SK-N-SH (cell line): Measurements from ENCODE around the gene PIMREG. TPM values are rescaled to one million over a fixed set of nuclear protein-coding genes. Genes with fewer than 3 reads are reported as not detected.

Experiments used
- CTCF ChIA-PET: fragments of 300-600, 350-600 bp; formaldehyde crosslinking; extraction: SDS; loops from one replicate; lab custom pipeline; 2021; lab: Yijun Ruan, JAX
- POLR2A ChIA-PET: fragments of 350-600 bp; sonication (Branson Sonifier 250); formaldehyde crosslinking; extraction: SDS; loops from one replicate; lab custom pipeline; 2020; ENCODE audit warnings: antibody characterized with exemption, inconsistent platforms; lab: Yijun Ruan, JAX
- DNase-seq: peaks from one replicate; pipeline ENCODE4 v3.0.0; 2012
- H2AFZ ChIP-seq: fragments of 200-600 bp; sonication (generic); 2 replicates; pipeline ENCODE4 v1.8.1; 2016; ENCODE audit warnings: antibody characterized with exemption, mild to moderate bottlenecking, low read depth
- H3F3A ChIP-seq: fragments of 200-600 bp; sonication (generic); replicated peaks from 2 replicates; pipeline ENCODE3; 2016; ENCODE audit warnings: antibody characterized with exemption, mild to moderate bottlenecking; ENCODE audit not compliant: insufficient read depth
- H3K27ac ChIP-seq, 2 experiments: fragments of 200-500 bp in 1 of 2; fragments of 200-600 bp in 1 of 2; sonication (Bioruptor generic) in 1 of 2; sonication (generic), shearing (Covaris generic) in 1 of 2; 2 replicates each; pipeline versions ENCODE4 v1.5.1 to v1.6.1; 2014 to 2016; ENCODE audit warnings: low read depth in 2 of 2, inconsistent platforms in 1 of 2, low read length in 1 of 2, mild to moderate bottlenecking in 1 of 2, mixed read lengths in 1 of 2
- H3K27me3 ChIP-seq: fragments of 200-600 bp; sonication (generic), shearing (Covaris generic); 2 replicates; pipeline ENCODE4 v1.6.1; 2016; ENCODE audit warnings: mixed run types; ENCODE audit not compliant: insufficient read depth
- H3K36me3 ChIP-seq, 2 experiments: fragments of 200-500 bp in 1 of 2; fragments of 200-600 bp in 1 of 2; sonication (Bioruptor generic) in 1 of 2; sonication (generic) in 1 of 2; replicated peaks in 1 of 2; 2 replicates each; pipeline versions ENCODE3 to v1.5.1; 2014 to 2016; ENCODE audit warnings: low read length in 1 of 2, mild to moderate bottlenecking in 1 of 2; ENCODE audit not compliant: insufficient read depth in 2 of 2, control insufficient read depth in 1 of 2
- H3K4me1 ChIP-seq, 2 experiments: fragments of 200-500 bp in 1 of 2; fragments of 200-600 bp in 1 of 2; sonication (Bioruptor generic) in 1 of 2; sonication (generic), shearing (Covaris generic) in 1 of 2; 2 replicates each; pipeline versions ENCODE4 v1.5.1 to v1.6.1; 2014 to 2016; ENCODE audit warnings: low read depth in 1 of 2, low read length in 1 of 2, mixed run types in 1 of 2; ENCODE audit not compliant: insufficient read depth in 2 of 2, control insufficient read depth in 1 of 2
- H3K4me2 ChIP-seq: fragments of 200-600 bp; sonication (generic), shearing (Covaris generic); 2 replicates; pipeline ENCODE4 v1.6.1; 2017; ENCODE audit warnings: mixed run types
- H3K4me3 ChIP-seq, 2 experiments: fragments of 200-500 bp in 1 of 2; fragments of 200-600 bp in 1 of 2; sonication (Bioruptor generic) in 1 of 2; sonication (generic), shearing (Covaris generic) in 1 of 2; 2 replicates each; pipeline versions ENCODE4 v1.5.1 to v1.8.1; 2014 to 2016; ENCODE audit warnings: low read depth in 2 of 2, inconsistent platforms in 1 of 2, low read length in 1 of 2, mild to moderate bottlenecking in 1 of 2, mixed read lengths in 1 of 2, moderate library complexity in 1 of 2
- H3K79me2 ChIP-seq: fragments of 200-600 bp; sonication (generic); 2 replicates; pipeline ENCODE4 v1.8.1; 2017; ENCODE audit warnings: mild to moderate bottlenecking; ENCODE audit not compliant: insufficient read depth
- H3K9ac ChIP-seq: fragments of 200-600 bp; sonication (generic); 2 replicates; pipeline ENCODE4 v1.6.1; 2017; ENCODE audit warnings: mixed run types
- H3K9me2 ChIP-seq: fragments of 200-600 bp; sonication (generic); 2 replicates; pipeline ENCODE4 v1.6.1; 2017; ENCODE audit warnings: mixed run types
- H3K9me3 ChIP-seq: fragments of 200-600 bp; sonication (generic); 2 replicates; pipeline ENCODE4 v1.6.1; 2017; ENCODE audit warnings: mixed run types, mild to moderate bottlenecking, moderate library complexity
- H4K20me1 ChIP-seq: fragments of 200-600 bp; sonication (generic); 2 replicates; pipeline ENCODE4 v1.6.1; 2017; ENCODE audit warnings: mild to moderate bottlenecking, mixed run types; ENCODE audit not compliant: insufficient read depth
- FOSL2 ChIP-seq: IDR thresholded peaks from 2 replicates; pipeline ENCODE4 v1.4.0; 2012; ENCODE audit warnings: low read depth, mild to moderate bottlenecking, moderate library complexity, borderline replicate concordance
- JUND ChIP-seq: IDR thresholded peaks from 2 replicates; pipeline ENCODE4 v1.4.0; 2012
- MAX ChIP-seq: IDR thresholded peaks from 2 replicates; pipeline ENCODE4 v1.4.0; 2012; ENCODE audit warnings: low read depth
- MEF2A ChIP-seq: IDR thresholded peaks from 2 replicates; pipeline ENCODE4 v1.4.0; 2012; ENCODE audit warnings: low read depth, borderline replicate concordance
- NRF1 ChIP-seq: IDR thresholded peaks from 2 replicates; pipeline ENCODE4 v1.6.1; 2012; ENCODE audit warnings: low read depth, mild to moderate bottlenecking, low read length
- RAD21 ChIP-seq: IDR thresholded peaks from 2 replicates; pipeline ENCODE4 v1.6.1; 2012; ENCODE audit warnings: mild to moderate bottlenecking, low read length
- RCOR1 ChIP-seq: fragments of 150-350 bp; IDR thresholded peaks from 2 replicates; pipeline ENCODE4 v1.6.1; 2017; ENCODE audit warnings: antibody characterized with exemption, low read length
- REST ChIP-seq: IDR thresholded peaks from 2 replicates; pipeline ENCODE4 v1.6.1; 2012; ENCODE audit warnings: mild to moderate bottlenecking, low read depth, low read length, moderate library complexity
- RFX5 ChIP-seq: IDR thresholded peaks from 2 replicates; pipeline ENCODE4 v1.6.1; 2012; ENCODE audit warnings: mild to moderate bottlenecking, improper control_type of control experiment, low read length
- SIN3A ChIP-seq: IDR thresholded peaks from 2 replicates; pipeline ENCODE4 v1.6.1; 2012; ENCODE audit warnings: low read depth, mild to moderate bottlenecking, low read length, moderate library complexity, borderline replicate concordance
- SMC3 ChIP-seq: IDR thresholded peaks from 2 replicates; pipeline ENCODE4 v1.6.1; 2012; ENCODE audit warnings: low read depth, low read length, improper control_type of control experiment
- TCF12 ChIP-seq: IDR thresholded peaks from 2 replicates; pipeline ENCODE4 v1.4.0; 2012
- USF2 ChIP-seq: fragments of 150-350 bp; IDR thresholded peaks from 2 replicates; pipeline ENCODE4 v1.6.1; 2017; ENCODE audit warnings: antibody characterized with exemption, low read length, low read depth, borderline replicate concordance
- WGBS: methylation state at CpG from one replicate; pipeline ENCODE4 v1.1.6; 2017; ENCODE audit warnings: low lambda C conversion rate; 5-methylcytosine and 5-hydroxymethylcytosine counted together
- polyA plus RNA-seq, 3 experiments: library from polyadenylated mRNA; depleted of rRNA; stranded (reverse); fragments of >200 nt; gene quantifications; 2 replicates each; pipeline ENCODE4 v1.2.3, GENCODE V29; 2012
- TF ChIP-seq, protein P1 (sequence below): IDR thresholded peaks from 2 replicates; pipeline ENCODE4; 2012

PIMREG gene
- polyA plus RNA-seq, 1 of the 3 experiments (the other 2 are of a cell fraction), result 19.6 TPM

DNA sequence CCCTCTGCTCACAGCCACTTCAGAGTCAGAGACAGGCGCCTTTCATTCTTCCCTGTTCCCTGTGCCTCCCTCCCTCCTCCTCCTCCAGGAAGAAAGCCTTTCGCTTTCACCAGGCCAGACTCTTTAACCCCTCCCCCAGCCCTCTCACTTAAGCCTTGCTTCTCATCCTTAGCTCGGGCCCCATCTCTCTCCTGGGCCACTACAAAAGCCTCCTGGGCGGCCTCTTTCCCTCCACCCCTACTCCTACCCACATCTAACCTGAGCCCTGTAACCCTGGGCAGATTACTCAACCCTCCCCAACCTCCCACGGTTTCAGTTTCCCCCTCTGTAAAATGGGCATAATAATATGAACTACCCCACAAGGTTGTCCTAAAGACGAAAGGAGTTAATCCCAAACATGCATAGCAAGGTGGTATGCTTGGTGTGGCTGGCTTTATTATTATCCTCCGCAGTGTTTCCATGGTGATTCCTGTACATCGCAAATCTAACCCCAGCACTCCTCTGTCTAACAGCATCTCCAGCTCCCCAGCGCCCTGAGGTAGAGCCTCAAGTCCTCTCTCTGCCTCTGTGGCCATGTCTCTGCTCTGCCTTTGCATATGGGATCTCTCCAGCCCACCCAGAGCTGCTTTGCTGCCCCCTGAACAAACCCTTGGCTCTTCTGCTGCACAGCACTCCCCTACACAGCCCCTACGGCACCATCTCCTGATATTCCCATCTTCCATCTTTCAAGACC lies 17.7 kb downstream of the PIMREG start (continued):
- no peak for TF ChIP-seq REST
- no peak for TF ChIP-seq SMC3
- no peak for TF ChIP-seq USF2

GRCh38 chr17:6462692-6463091 lies 18.4 kb downstream of the PIMREG start:
- ChIA-PET CTCF (interaction anchor here (1.1 to 3.4 kb wide), 2 partner anchors 11 to 432 kb away, joined by 3 to 14 read pairs; no protein-coding TSS in a partner anchor), POLR2A (no interaction called here)
- peaks cover 0 to 3% of the 10 kb centered on the region in 2 experiments; a peak in 1 of 4 replicates for H3K4me1 ChIP-seq
- no peaks in the 10 kb centered on the region for H3K9me2 ChIP-seq
- H3K79me2 ChIP-seq, result no peaks in the 10 kb centered on the region
- WGBS, result 33% methylated on average over 1 of the region's 2 CpGs
- no peak overlapping the region for H3K4me2 ChIP-seq
- H4K20me1 ChIP-seq, result no peaks in the 10 kb centered on the region
- H3K27me3 ChIP-seq, result no peaks in the 10 kb centered on the region
- H3K4me3 ChIP-seq, result no peak overlapping the region
- TF ChIP-seq NRF1 (no peak), MAX (no peak)
- H2AFZ ChIP-seq, result no peak overlapping the region
- no peak overlapping the region for H3K27ac ChIP-seq
- H3F3A ChIP-seq, result no peaks in the 10 kb centered on the region
- no peak for DNase-seq
- no peaks in the 10 kb centered on the region for H3K36me3 ChIP-seq
- H3K9ac ChIP-seq, result no peak overlapping the region
- no peaks in the 10 kb centered on the region for H3K9me3 ChIP-seq

GRCh38 chr17:6463616-6464445 lies 19.6 kb downstream of the PIMREG start:
- Histone ChIP-seq H3K4me1 (peaks cover 0 to 3% of the 10 kb centered on the region in 2 experiments; a peak in 1 of 4 replicates), H4K20me1 (no peaks in the 10 kb centered on the region), H3K9me3 (no peaks in the 10 kb centered on the region), H3K27ac (no peak overlapping the region), H3K9me2 (no peaks in the 10 kb centered on the region), H3K9ac (no peak overlapping the region), H3K36me3 (no peaks in the 10 kb centered on the region), H3K27me3 (no peaks in the 10 kb centered on the region), H2AFZ (no peak overlapping the region), H3K4me3 (no peak overlapping the region), H3F3A (no peaks in the 10 kb centered on the region), H3K4me2 (no peak overlapping the region), H3K79me2 (no peaks in the 10 kb centered on the region)
- ChIA-PET CTCF (interaction anchor here (1.1 to 3.4 kb wide), 2 partner anchors 10 to 431 kb away, joined by 3 to 14 read pairs; no protein-coding TSS in a partner anchor), POLR2A (no interaction called here)
- no peak for DNase-seq
- 84% methylated on average over 12 of the region's 24 CpGs for WGBS
- TF ChIP-seq FOSL2, result no peak
- no peak for TF ChIP-seq RAD21
- TF ChIP-seq SIN3A, result no peak
- no peak for TF ChIP-seq RCOR1
- no peak for TF ChIP-seq RFX5
- TF ChIP-seq MAX, result no peak
- TF ChIP-seq USF2, result no peak
- TF ChIP-seq, protein P1, sequence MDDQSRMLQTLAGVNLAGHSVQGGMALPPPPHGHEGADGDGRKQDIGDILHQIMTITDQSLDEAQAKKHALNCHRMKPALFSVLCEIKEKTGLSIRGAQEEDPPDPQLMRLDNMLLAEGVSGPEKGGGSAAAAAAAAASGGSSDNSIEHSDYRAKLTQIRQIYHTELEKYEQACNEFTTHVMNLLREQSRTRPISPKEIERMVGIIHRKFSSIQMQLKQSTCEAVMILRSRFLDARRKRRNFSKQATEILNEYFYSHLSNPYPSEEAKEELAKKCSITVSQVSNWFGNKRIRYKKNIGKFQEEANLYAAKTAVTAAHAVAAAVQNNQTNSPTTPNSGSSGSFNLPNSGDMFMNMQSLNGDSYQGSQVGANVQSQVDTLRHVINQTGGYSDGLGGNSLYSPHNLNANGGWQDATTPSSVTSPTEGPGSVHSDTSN, result no peak
- no peak for TF ChIP-seq MEF2A
- TF ChIP-seq JUND, result no peak
- TF ChIP-seq TCF12, result no peak
